Measurements from ENCODE around the gene TLX1.

TLX1 gene

GRCh38 chr10:101091546-101092290 lies 39.4 kb upstream of the TLX1 start:
- H3K9ac ChIP-seq (ENCODE audit: low read length): no peak overlapping the region
- H3K9me2 ChIP-seq (replicated peaks; ENCODE audit: insufficient read depth, low read length): no peaks in the 10 kb centered on the region
- no peaks in the 10 kb centered on the region for H4K20me1 ChIP-seq (ENCODE audit: insufficient read depth, low read length)
- H3F3A ChIP-seq (ENCODE audit: insufficient read depth, low read length): no peaks in the 10 kb centered on the region
- H3K27me3 ChIP-seq (replicated peaks; ENCODE audit: insufficient read depth, low read length): peaks cover 83% of the 10 kb centered on the region
- no peak overlapping the region for H2AFZ ChIP-seq (ENCODE audit: low read length)
- H3K9me3 ChIP-seq (replicated peaks; ENCODE audit: insufficient read depth, low read length): no peaks in the 10 kb centered on the region
- H3K4me2 ChIP-seq (ENCODE audit: low read depth, low read length): no peak overlapping the region
- H3K27ac ChIP-seq (ENCODE audit: low read length): no peak overlapping the region
- no peaks in the 10 kb centered on the region for H3K79me2 ChIP-seq (ENCODE audit: low read length)
- no peaks in the 10 kb centered on the region for H3K36me3 ChIP-seq (replicated peaks; ENCODE audit: insufficient read depth, low read length)
- TF ChIP-seq EZH2phosphoT487 (IDR thresholded peaks at IDR 0.05; ENCODE audit: low read length) (no peak), EZH2 (optimal IDR thresholded peaks at IDR 0.05; ENCODE audit: low read depth, low read length) (no peak)
- H3K4me3 ChIP-seq (ENCODE audit: low read length): no peak overlapping the region
- H3K4me1 ChIP-seq (ENCODE audit: low read length): no peaks in the 10 kb centered on the region
- DNase-seq: no peak

GRCh38 chr10:101092881-101093354 lies 38.2 kb upstream of the TLX1 start:
- Histone ChIP-seq H3K9me2 (replicated peaks; ENCODE audit: insufficient read depth, low read length) (no peaks in the 10 kb centered on the region), H3K4me1 (ENCODE audit: low read length) (no peaks in the 10 kb centered on the region), H3K9ac (ENCODE audit: low read length) (no peak overlapping the region), H3K79me2 (ENCODE audit: low read length) (no peaks in the 10 kb centered on the region), H3F3A (ENCODE audit: insufficient read depth, low read length) (no peaks in the 10 kb centered on the region), H4K20me1 (ENCODE audit: insufficient read depth, low read length) (no peaks in the 10 kb centered on the region), H3K4me2 (ENCODE audit: low read depth, low read length) (no peak overlapping the region), H3K9me3 (replicated peaks; ENCODE audit: insufficient read depth, low read length) (no peaks in the 10 kb centered on the region), H3K36me3 (replicated peaks; ENCODE audit: insufficient read depth, low read length) (no peaks in the 10 kb centered on the region), H3K27me3 (replicated peaks; ENCODE audit: insufficient read depth, low read length) (peaks cover 71% of the 10 kb centered on the region), H3K4me3 (ENCODE audit: low read length) (no peak overlapping the region), H2AFZ (ENCODE audit: low read length) (no peak overlapping the region), H3K27ac (ENCODE audit: low read length) (no peak overlapping the region)
- no peak for DNase-seq
- TF ChIP-seq EZH2phosphoT487 (IDR thresholded peaks at IDR 0.05; ENCODE audit: low read length) (no peak), EZH2 (optimal IDR thresholded peaks at IDR 0.05; ENCODE audit: low read depth, low read length) (no peak), CTCF (IDR thresholded peaks at IDR 0.05; ENCODE audit: low read length) (no peak)

GRCh38 chr10:101094121-101094879 lies 36.8 kb upstream of the TLX1 start:
- no peak overlapping the region for H2AFZ ChIP-seq (ENCODE audit: low read length)
- H4K20me1 ChIP-seq (ENCODE audit: insufficient read depth, low read length): no peaks in the 10 kb centered on the region
- H3F3A ChIP-seq (ENCODE audit: insufficient read depth, low read length): no peaks in the 10 kb centered on the region
- no peaks in the 10 kb centered on the region for H3K79me2 ChIP-seq (ENCODE audit: low read length)
- no peak overlapping the region for H3K4me3 ChIP-seq (ENCODE audit: low read length)
- H3K9me3 ChIP-seq (replicated peaks; ENCODE audit: insufficient read depth, low read length): no peaks in the 10 kb centered on the region
- peaks cover 62% of the 10 kb centered on the region for H3K27me3 ChIP-seq (replicated peaks; ENCODE audit: insufficient read depth, low read length)
- no peak overlapping the region for H3K9ac ChIP-seq (ENCODE audit: low read length)
- H3K36me3 ChIP-seq (replicated peaks; ENCODE audit: insufficient read depth, low read length): no peaks in the 10 kb centered on the region
- TF ChIP-seq EZH2 (optimal IDR thresholded peaks at IDR 0.05; ENCODE audit: low read depth, low read length) (no peak), EZH2phosphoT487 (IDR thresholded peaks at IDR 0.05; ENCODE audit: low read length) (no peak), CTCF (IDR thresholded peaks at IDR 0.05; ENCODE audit: low read length) (no peak)
- DNase-seq: no peak
- no peaks in the 10 kb centered on the region for H3K4me1 ChIP-seq (ENCODE audit: low read length)
- H3K9me2 ChIP-seq (replicated peaks; ENCODE audit: insufficient read depth, low read length): no peaks in the 10 kb centered on the region
- H3K4me2 ChIP-seq (ENCODE audit: low read depth, low read length): no peak overlapping the region
- H3K27ac ChIP-seq (ENCODE audit: low read length): no peak overlapping the region
